ENCODE data around the gene LPAR1.
A peak's percentile ranks its signal among the peaks of the same experiment; 100 is the strongest.

LPAR1 gene

DNA sequence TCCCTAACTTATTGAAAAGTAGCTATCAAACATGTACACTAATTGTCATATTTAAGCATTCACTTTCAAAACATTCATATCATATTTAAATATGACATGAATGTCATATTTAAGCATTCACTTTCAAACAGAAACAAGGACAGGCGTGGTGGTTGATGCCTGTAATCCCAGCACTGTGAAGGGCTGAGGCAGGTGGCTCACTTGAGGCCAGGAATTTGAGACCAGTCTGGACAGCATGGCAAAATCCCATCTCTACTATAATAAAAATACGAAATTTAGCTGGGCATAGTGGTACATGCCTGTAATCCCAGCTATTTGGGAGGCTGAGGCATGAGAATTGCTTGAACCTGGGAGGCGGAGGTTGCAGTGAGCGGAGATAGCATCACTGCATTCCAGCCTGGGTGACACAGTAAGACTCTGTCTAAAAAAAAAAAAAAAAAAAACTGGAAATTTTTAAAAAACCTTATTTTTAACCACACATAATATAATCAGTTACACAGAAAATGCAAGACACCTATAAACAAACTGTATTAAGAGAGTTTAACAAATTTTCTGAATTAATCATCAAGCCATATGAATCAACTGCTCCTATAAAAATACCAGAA lies 88.1 kb downstream of the LPAR1 start:
- TF ChIP-seq, protein P1, sequence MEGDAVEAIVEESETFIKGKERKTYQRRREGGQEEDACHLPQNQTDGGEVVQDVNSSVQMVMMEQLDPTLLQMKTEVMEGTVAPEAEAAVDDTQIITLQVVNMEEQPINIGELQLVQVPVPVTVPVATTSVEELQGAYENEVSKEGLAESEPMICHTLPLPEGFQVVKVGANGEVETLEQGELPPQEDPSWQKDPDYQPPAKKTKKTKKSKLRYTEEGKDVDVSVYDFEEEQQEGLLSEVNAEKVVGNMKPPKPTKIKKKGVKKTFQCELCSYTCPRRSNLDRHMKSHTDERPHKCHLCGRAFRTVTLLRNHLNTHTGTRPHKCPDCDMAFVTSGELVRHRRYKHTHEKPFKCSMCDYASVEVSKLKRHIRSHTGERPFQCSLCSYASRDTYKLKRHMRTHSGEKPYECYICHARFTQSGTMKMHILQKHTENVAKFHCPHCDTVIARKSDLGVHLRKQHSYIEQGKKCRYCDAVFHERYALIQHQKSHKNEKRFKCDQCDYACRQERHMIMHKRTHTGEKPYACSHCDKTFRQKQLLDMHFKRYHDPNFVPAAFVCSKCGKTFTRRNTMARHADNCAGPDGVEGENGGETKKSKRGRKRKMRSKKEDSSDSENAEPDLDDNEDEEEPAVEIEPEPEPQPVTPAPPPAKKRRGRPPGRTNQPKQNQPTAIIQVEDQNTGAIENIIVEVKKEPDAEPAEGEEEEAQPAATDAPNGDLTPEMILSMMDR (IDR thresholded peaks at IDR 0.05; ENCODE audit: low read depth, low read length, missing control alignments): no peak
- in situ Hi-C loops (cut with HindIII; ENCODE audit: low pct_ligation_motif_present, low sequenced_read_pairs): no loop called here
- peak; percentile 32 for DNase-seq
- H3K27me3 ChIP-seq (replicated peaks): no peaks in the 10 kb centered on the region
- H3K4me3 ChIP-seq (ENCODE audit: low read depth, low read length): no peak overlapping the region
- H3K27ac ChIP-seq: no peak overlapping the region
- no peaks in the 10 kb centered on the region for H3K36me3 ChIP-seq (replicated peaks)

DNA sequence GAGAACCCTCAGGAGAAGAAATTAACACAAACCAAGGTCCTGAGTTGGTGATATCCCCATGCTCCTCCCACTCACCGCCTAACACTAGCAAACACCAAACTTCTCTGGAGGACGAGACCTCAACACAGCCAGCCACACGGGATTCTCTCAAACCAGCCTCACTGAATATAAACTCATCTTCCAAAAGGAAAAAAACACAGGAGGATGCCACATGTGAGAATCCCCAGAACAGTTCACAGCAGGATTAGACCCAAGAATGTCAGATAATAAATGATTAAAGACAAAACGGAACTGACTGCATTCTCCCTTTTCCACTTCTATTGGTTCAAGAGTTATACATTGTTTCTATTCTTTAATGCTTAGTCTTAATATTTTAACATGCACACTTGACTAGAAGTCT lies 89.2 kb downstream of the LPAR1 start:
- in situ Hi-C loops (cut with HindIII; ENCODE audit: low pct_ligation_motif_present, low sequenced_read_pairs): no loop called here
- H3K27me3 ChIP-seq (replicated peaks): no peaks in the 10 kb centered on the region

DNA sequence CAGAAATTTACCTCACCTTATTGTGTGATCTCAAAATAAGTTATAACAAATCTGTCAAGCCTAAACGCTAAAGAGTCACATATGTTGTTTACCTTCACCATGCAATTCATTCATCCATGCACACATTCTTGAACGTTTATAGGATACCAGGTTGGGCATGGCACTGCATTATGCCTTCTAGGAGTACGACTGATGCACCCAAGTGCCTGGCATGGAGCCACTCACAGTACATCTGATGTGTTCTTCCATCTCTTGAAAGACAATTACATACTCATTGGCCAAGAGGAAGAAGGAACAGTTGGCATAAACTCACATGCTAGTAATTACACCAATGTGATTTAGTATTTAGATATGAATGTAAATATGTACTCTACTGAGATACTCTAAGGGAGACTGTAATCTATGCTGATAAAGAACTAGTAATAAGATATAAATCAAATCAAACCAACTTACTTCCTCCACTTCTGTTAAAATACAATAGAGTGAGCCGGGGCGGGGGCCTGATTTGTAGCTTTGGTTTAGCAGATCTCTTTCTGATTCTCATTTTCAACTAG lies 90.7 kb downstream of the LPAR1 start:
- no peak for DNase-seq
- in situ Hi-C loops (cut with HindIII; ENCODE audit: low pct_ligation_motif_present, low sequenced_read_pairs): no loop called here

More for the DNA sequence above, 89.2 kb downstream of the LPAR1 start:
- no peak for DNase-seq
- Histone ChIP-seq H3K36me3 (replicated peaks) (no peaks in the 10 kb centered on the region), H3K27ac (no peak overlapping the region), H3K4me3 (ENCODE audit: low read depth, low read length) (no peak overlapping the region)
- TF ChIP-seq, protein P1 (IDR thresholded peaks at IDR 0.05; ENCODE audit: low read depth, low read length, missing control alignments): no peak

DNA sequence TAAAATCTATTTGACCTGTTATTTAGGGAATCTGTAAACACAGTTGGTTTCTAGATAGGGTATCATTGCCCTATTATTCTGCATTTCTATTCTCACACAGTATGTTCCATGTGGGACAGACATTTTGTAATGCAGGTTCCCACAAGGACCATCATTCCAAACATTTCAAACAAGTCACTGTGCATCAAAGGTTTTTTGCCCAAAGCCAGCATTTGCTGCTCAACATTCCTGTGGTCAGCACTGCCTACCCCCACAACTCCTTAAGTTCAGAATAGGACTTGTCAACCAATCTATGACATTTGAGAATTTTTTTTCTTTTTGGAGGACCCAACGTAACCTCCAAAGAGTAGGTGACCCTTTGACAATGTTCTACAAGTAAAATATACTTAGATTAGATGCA lies 95.7 kb downstream of the LPAR1 start:
- in situ Hi-C loops (cut with HindIII; ENCODE audit: low pct_ligation_motif_present, low sequenced_read_pairs): no loop called here
- TF ChIP-seq, protein P1 (IDR thresholded peaks at IDR 0.05; ENCODE audit: low read depth, low read length, missing control alignments): no peak
- no peak overlapping the region for H3K4me3 ChIP-seq (ENCODE audit: low read depth, low read length)
- peaks cover 5% of the 10 kb centered on the region for H3K36me3 ChIP-seq (replicated peaks)
- H3K27me3 ChIP-seq (replicated peaks): no peaks in the 10 kb centered on the region
- H3K27ac ChIP-seq: no peak overlapping the region
- peak; percentile 54 for DNase-seq

More for the DNA sequence above, 90.7 kb downstream of the LPAR1 start:
- TF ChIP-seq, protein P1 (IDR thresholded peaks at IDR 0.05; ENCODE audit: low read depth, low read length, missing control alignments): no peak
- no peaks in the 10 kb centered on the region for H3K27me3 ChIP-seq (replicated peaks)
- H3K4me3 ChIP-seq (ENCODE audit: low read depth, low read length): no peak overlapping the region
- H3K36me3 ChIP-seq (replicated peaks): no peaks in the 10 kb centered on the region
- H3K27ac ChIP-seq: no peak overlapping the region

DNA sequence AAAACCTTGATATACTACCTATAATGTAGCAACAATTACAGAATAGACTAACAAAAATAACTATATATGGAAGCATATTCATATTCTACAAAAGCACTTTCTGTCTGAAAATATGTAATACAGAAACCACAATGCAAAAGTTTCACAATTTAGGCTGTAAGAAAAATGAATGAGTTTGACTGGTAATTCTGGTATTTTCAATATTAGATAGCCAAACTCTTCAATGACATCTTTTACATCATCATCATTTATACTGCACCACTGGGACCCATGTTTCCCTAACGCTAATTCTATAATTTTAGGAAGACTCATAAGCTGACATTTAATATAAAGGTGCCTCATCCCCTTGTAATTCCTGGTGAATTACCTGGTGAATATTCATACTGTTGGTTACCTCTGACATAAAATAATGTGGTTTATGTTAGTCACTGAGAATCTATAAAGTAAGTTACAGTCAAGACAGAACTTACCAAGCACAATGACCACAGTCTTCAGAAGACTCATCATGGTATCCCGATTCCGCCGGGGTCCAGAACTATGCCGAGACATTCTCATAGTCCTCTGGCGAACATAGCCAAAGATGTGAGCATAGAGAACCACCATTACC lies 97.2 kb downstream of the LPAR1 start:
- Histone ChIP-seq H3K27me3 (replicated peaks) (no peaks in the 10 kb centered on the region), H3K27ac (no peak overlapping the region), H3K36me3 (replicated peaks) (peaks cover 5% of the 10 kb centered on the region), H3K4me3 (ENCODE audit: low read depth, low read length) (no peak overlapping the region)
- no peak for DNase-seq
- in situ Hi-C loops (cut with HindIII; ENCODE audit: low pct_ligation_motif_present, low sequenced_read_pairs): no loop called here
- TF ChIP-seq, protein P1 (IDR thresholded peaks at IDR 0.05; ENCODE audit: low read depth, low read length, missing control alignments): no peak
